ENCODE data around the gene UBTF.

Gene UBTF

GRCh38 chr17:44198721-44199552 lies 20.5 kb downstream of the UBTF start:
- H3K4me1 ChIP-seq (ENCODE audit: control insufficient read depth, insufficient read depth, low read length): peaks cover 20% of the 10 kb centered on the region
- no peaks in the 10 kb centered on the region for H3K36me3 ChIP-seq (ENCODE audit: control insufficient read depth, insufficient read depth, low read length)
- H3K9ac ChIP-seq (ENCODE audit: low read length): peak overlapping the region; percentile 96
- H3K4me3 ChIP-seq (ENCODE audit: low read length): peak overlapping the region; percentile 83
- no peaks in the 10 kb centered on the region for H3K9me3 ChIP-seq (ENCODE audit: control insufficient read depth, low read length)
- no peaks in the 10 kb centered on the region for H3K27me3 ChIP-seq (ENCODE audit: control insufficient read depth, insufficient read depth, low read length)

- peaks cover 14% of the 10 kb centered on the region for H3K4me1 ChIP-seq (ENCODE audit: control insufficient read depth, insufficient read depth, low read length)
- H3K4me3 ChIP-seq (ENCODE audit: low read length): peak overlapping the region; percentile 83
- H3K27me3 ChIP-seq (ENCODE audit: control insufficient read depth, insufficient read depth, low read length): no peaks in the 10 kb centered on the region
- H3K9ac ChIP-seq (ENCODE audit: low read length): peak overlapping the region; percentile 96
- H3K36me3 ChIP-seq (ENCODE audit: control insufficient read depth, insufficient read depth, low read length): no peaks in the 10 kb centered on the region
- no peaks in the 10 kb centered on the region for H3K9me3 ChIP-seq (ENCODE audit: control insufficient read depth, low read length)
These were observed 21.3 kb downstream of the UBTF start for GRCh38 chr17:44197980-44198720.

GRCh38 chr17:44197107-44197506 lies 22.4 kb downstream of the UBTF start:
- no peaks in the 10 kb centered on the region for H3K36me3 ChIP-seq (ENCODE audit: control insufficient read depth, insufficient read depth, low read length)
- H3K9me3 ChIP-seq (ENCODE audit: control insufficient read depth, low read length): no peaks in the 10 kb centered on the region
- H3K9ac ChIP-seq (ENCODE audit: low read length): no peak overlapping the region

GRCh38 chr17:44193326-44194084 lies 26.0 kb downstream of the UBTF start:
- no peaks in the 10 kb centered on the region for H3K27me3 ChIP-seq (ENCODE audit: control insufficient read depth, insufficient read depth, low read length)
- H3K36me3 ChIP-seq (ENCODE audit: control insufficient read depth, insufficient read depth, low read length): peaks cover 5% of the 10 kb centered on the region
- peaks cover 23% of the 10 kb centered on the region for H3K4me1 ChIP-seq (ENCODE audit: control insufficient read depth, insufficient read depth, low read length)
- no peaks in the 10 kb centered on the region for H3K9me3 ChIP-seq (ENCODE audit: control insufficient read depth, low read length)
- H3K9ac ChIP-seq (ENCODE audit: low read length): no peak overlapping the region
- H3K4me3 ChIP-seq (ENCODE audit: low read length): no peak overlapping the region

More at GRCh38 chr17:44197107-44197506, 22.4 kb downstream of the UBTF start:
- H3K4me3 ChIP-seq (ENCODE audit: low read length): no peak overlapping the region
- no peaks in the 10 kb centered on the region for H3K27me3 ChIP-seq (ENCODE audit: control insufficient read depth, insufficient read depth, low read length)
- H3K4me1 ChIP-seq (ENCODE audit: control insufficient read depth, insufficient read depth, low read length): peaks cover 25% of the 10 kb centered on the region

- Histone ChIP-seq H3K36me3 (ENCODE audit: control insufficient read depth, insufficient read depth, low read length) (peaks cover 5% of the 10 kb centered on the region), H3K9ac (ENCODE audit: low read length) (peak overlapping the region; percentile 26), H3K27me3 (ENCODE audit: control insufficient read depth, insufficient read depth, low read length) (no peaks in the 10 kb centered on the region), H3K4me3 (ENCODE audit: low read length) (no peak overlapping the region), H3K4me1 (ENCODE audit: control insufficient read depth, insufficient read depth, low read length) (peaks cover 22% of the 10 kb centered on the region), H3K9me3 (ENCODE audit: control insufficient read depth, low read length) (no peaks in the 10 kb centered on the region)
These were observed 26.7 kb downstream of the UBTF start for GRCh38 chr17:44192750-44193149.

- Histone ChIP-seq H3K9me3 (ENCODE audit: control insufficient read depth, low read length) (no peaks in the 10 kb centered on the region), H3K36me3 (ENCODE audit: control insufficient read depth, insufficient read depth, low read length) (peaks cover 5% of the 10 kb centered on the region), H3K9ac (ENCODE audit: low read length) (peak overlapping the region; percentile 26), H3K4me3 (ENCODE audit: low read length) (no peak overlapping the region), H3K27me3 (ENCODE audit: control insufficient read depth, insufficient read depth, low read length) (no peaks in the 10 kb centered on the region), H3K4me1 (ENCODE audit: control insufficient read depth, insufficient read depth, low read length) (peaks cover 23% of the 10 kb centered on the region)
These were observed 27.5 kb downstream of the UBTF start for GRCh38 chr17:44191941-44192496.

GRCh38 chr17:44191369-44191768 lies 28.1 kb downstream of the UBTF start:
- Histone ChIP-seq H3K36me3 (ENCODE audit: control insufficient read depth, insufficient read depth, low read length) (peaks cover 5% of the 10 kb centered on the region), H3K9ac (ENCODE audit: low read length) (no peak overlapping the region), H3K4me1 (ENCODE audit: control insufficient read depth, insufficient read depth, low read length) (peaks cover 23% of the 10 kb centered on the region), H3K4me3 (ENCODE audit: low read length) (no peak overlapping the region), H3K27me3 (ENCODE audit: control insufficient read depth, insufficient read depth, low read length) (no peaks in the 10 kb centered on the region), H3K9me3 (ENCODE audit: control insufficient read depth, low read length) (no peaks in the 10 kb centered on the region)

GRCh38 chr17:44190481-44190880 lies 29.0 kb downstream of the UBTF start:
- peaks cover 5% of the 10 kb centered on the region for H3K36me3 ChIP-seq (ENCODE audit: control insufficient read depth, insufficient read depth, low read length)
- H3K27me3 ChIP-seq (ENCODE audit: control insufficient read depth, insufficient read depth, low read length): no peaks in the 10 kb centered on the region
- no peak overlapping the region for H3K9ac ChIP-seq (ENCODE audit: low read length)
- H3K4me3 ChIP-seq (ENCODE audit: low read length): no peak overlapping the region
- peaks cover 23% of the 10 kb centered on the region for H3K4me1 ChIP-seq (ENCODE audit: control insufficient read depth, insufficient read depth, low read length)
- no peaks in the 10 kb centered on the region for H3K9me3 ChIP-seq (ENCODE audit: control insufficient read depth, low read length)

GRCh38 chr17:44188576-44189403 lies 30.7 kb downstream of the UBTF start:
- Histone ChIP-seq H3K27me3 (ENCODE audit: control insufficient read depth, insufficient read depth, low read length) (no peaks in the 10 kb centered on the region), H3K36me3 (ENCODE audit: control insufficient read depth, insufficient read depth, low read length) (peaks cover 5% of the 10 kb centered on the region), H3K4me1 (ENCODE audit: control insufficient read depth, insufficient read depth, low read length) (peaks cover 23% of the 10 kb centered on the region), H3K9ac (ENCODE audit: low read length) (peak overlapping the region; percentile 94), H3K9me3 (ENCODE audit: control insufficient read depth, low read length) (no peaks in the 10 kb centered on the region), H3K4me3 (ENCODE audit: low read length) (no peak overlapping the region)

- H3K27me3 ChIP-seq (ENCODE audit: control insufficient read depth, insufficient read depth, low read length): no peaks in the 10 kb centered on the region
- H3K4me3 ChIP-seq (ENCODE audit: low read length): peak overlapping the region; percentile 91
- H3K4me1 ChIP-seq (ENCODE audit: control insufficient read depth, insufficient read depth, low read length): peaks cover 14% of the 10 kb centered on the region
- no peaks in the 10 kb centered on the region for H3K9me3 ChIP-seq (ENCODE audit: control insufficient read depth, low read length)
- peak overlapping the region; percentile 94 for H3K9ac ChIP-seq (ENCODE audit: low read length)
- peaks cover 5% of the 10 kb centered on the region for H3K36me3 ChIP-seq (ENCODE audit: control insufficient read depth, insufficient read depth, low read length)
These were observed 32.2 kb downstream of the UBTF start for GRCh38 chr17:44187131-44187899.
